Measurements from ENCODE around the gene AFAP1.

The AFAP1 gene

DNA sequence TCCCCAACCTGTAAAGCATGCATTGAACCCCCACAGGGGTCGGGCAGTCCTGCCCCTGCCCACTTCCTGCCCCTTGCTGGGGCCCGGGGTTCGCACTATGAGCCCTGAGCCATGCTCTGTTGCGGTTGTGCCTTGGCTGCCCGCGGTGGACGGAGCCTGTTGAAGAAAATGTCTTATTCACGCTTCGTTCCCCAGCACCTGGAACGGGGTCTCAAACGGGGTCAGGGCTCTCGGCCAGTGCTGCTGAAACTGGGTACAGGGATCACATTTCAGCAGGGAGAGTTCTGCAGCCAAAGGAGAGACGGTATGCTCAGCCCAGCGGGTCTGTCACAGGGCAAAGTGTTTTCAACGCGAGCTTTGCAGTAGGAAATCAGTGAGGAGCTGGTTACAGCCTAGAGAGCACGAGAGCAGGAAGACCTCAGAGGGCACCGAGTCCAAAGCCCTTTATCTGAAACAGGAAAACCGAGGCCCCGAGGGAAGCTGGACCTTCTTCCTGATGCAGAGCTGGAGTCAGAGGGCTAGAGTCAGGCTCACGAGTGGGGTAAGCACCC lies 46.3 kb upstream of the AFAP1 start:
- no peak overlapping the region for H2AFZ ChIP-seq (ENCODE audit: low read length)
- H3K9ac ChIP-seq (ENCODE audit: low read depth, low read length, poor library complexity, severe bottlenecking): no peak overlapping the region
- TF ChIP-seq EZH2phosphoT487 (IDR thresholded peaks at IDR 0.05; ENCODE audit: borderline replicate concordance) (no peak), CTCF (conservative IDR thresholded peaks at IDR 0.05; ENCODE audit: low read length) (no peak)
- no peaks in the 10 kb centered on the region for H3K27me3 ChIP-seq (ENCODE audit: insufficient read depth, low read length, poor library complexity, severe bottlenecking)
- no peak overlapping the region for H3K4me2 ChIP-seq (ENCODE audit: low read depth, low read length, poor library complexity, severe bottlenecking)
- no peaks in the 10 kb centered on the region for H3F3A ChIP-seq (ENCODE audit: low read depth)
- no peaks in the 10 kb centered on the region for H3K36me3 ChIP-seq (ENCODE audit: insufficient read depth, low read length)
- no peaks in the 10 kb centered on the region for H3K9me3 ChIP-seq (ENCODE audit: insufficient read depth, low read depth, low read length)
- no peaks in the 10 kb centered on the region for H3K9me2 ChIP-seq (replicated peaks; ENCODE audit: low read depth, low read length)
- no peak overlapping the region for H3K4me3 ChIP-seq (ENCODE audit: low read length, poor library complexity, severe bottlenecking)
- no peaks in the 10 kb centered on the region for H3K4me1 ChIP-seq (ENCODE audit: insufficient read depth, low read length, poor library complexity, severe bottlenecking)
- H3K79me2 ChIP-seq (ENCODE audit: insufficient read depth, low read length): no peaks in the 10 kb centered on the region
- no peaks in the 10 kb centered on the region for H4K20me1 ChIP-seq (ENCODE audit: insufficient read depth, low read length, poor library complexity, severe bottlenecking)

GRCh38 chr4:7985072-7985471 lies 45.4 kb upstream of the AFAP1 start:
- no peaks in the 10 kb centered on the region for H3K9me2 ChIP-seq (replicated peaks; ENCODE audit: low read depth, low read length)
- no peaks in the 10 kb centered on the region for H3K9me3 ChIP-seq (ENCODE audit: insufficient read depth, low read depth, low read length)
- H3K27me3 ChIP-seq (ENCODE audit: insufficient read depth, low read length, poor library complexity, severe bottlenecking): no peaks in the 10 kb centered on the region
- no peaks in the 10 kb centered on the region for H4K20me1 ChIP-seq (ENCODE audit: insufficient read depth, low read length, poor library complexity, severe bottlenecking)
- H3K79me2 ChIP-seq (ENCODE audit: insufficient read depth, low read length): no peaks in the 10 kb centered on the region
- no peak overlapping the region for H3K4me2 ChIP-seq (ENCODE audit: low read depth, low read length, poor library complexity, severe bottlenecking)
- no peak overlapping the region for H2AFZ ChIP-seq (ENCODE audit: low read length)
- no peak overlapping the region for H3K4me3 ChIP-seq (ENCODE audit: low read length, poor library complexity, severe bottlenecking)
- H3K4me1 ChIP-seq (ENCODE audit: insufficient read depth, low read length, poor library complexity, severe bottlenecking): no peaks in the 10 kb centered on the region
- TF ChIP-seq EZH2phosphoT487 (IDR thresholded peaks at IDR 0.05; ENCODE audit: borderline replicate concordance): no peak
- TF ChIP-seq CTCF (conservative IDR thresholded peaks at IDR 0.05; ENCODE audit: low read length): no peak
- no peak overlapping the region for H3K9ac ChIP-seq (ENCODE audit: low read depth, low read length, poor library complexity, severe bottlenecking)
- no peaks in the 10 kb centered on the region for H3F3A ChIP-seq (ENCODE audit: low read depth)
- no peaks in the 10 kb centered on the region for H3K36me3 ChIP-seq (ENCODE audit: insufficient read depth, low read length)

DNA sequence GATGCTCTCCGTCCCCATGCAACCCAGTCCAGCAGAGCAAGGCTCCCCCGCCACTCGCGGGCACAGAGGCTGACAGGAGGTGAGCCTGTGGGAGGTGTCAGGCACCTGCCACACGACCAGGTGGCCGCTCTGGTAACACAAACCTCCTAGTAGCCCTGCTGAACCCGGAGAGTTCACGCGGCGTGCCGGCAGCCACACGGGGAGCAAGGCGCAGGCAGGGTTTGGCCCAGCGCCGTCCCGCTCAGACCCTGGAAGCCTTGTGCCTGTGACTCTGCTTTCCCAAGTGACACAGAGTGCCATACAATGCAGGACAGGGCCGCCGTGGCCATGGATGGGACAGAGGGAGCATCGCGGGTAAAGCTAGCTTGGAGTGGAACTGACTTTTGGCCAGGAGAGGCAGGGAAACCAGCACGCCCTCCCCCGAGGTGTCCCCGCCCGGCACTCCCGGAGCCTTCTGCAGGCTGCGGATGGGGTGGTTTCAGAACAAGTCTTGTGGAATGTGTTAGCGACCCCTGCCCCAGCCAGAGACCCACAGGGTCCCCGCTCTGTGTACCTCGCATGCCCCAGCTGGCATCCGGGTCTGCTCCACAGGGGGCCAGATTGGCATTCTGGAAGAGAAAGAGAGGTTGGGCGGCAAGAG lies 44.7 kb upstream of the AFAP1 start:
- H3K79me2 ChIP-seq (ENCODE audit: insufficient read depth, low read length): no peaks in the 10 kb centered on the region
- no peak for TF ChIP-seq CTCF (conservative IDR thresholded peaks at IDR 0.05; ENCODE audit: low read length)
- TF ChIP-seq EZH2phosphoT487 (IDR thresholded peaks at IDR 0.05; ENCODE audit: borderline replicate concordance): no peak
- no peaks in the 10 kb centered on the region for H3K36me3 ChIP-seq (ENCODE audit: insufficient read depth, low read length)
- no peaks in the 10 kb centered on the region for H4K20me1 ChIP-seq (ENCODE audit: insufficient read depth, low read length, poor library complexity, severe bottlenecking)
- H3K9ac ChIP-seq (ENCODE audit: low read depth, low read length, poor library complexity, severe bottlenecking): no peak overlapping the region
- no peak overlapping the region for H3K4me2 ChIP-seq (ENCODE audit: low read depth, low read length, poor library complexity, severe bottlenecking)
- no peaks in the 10 kb centered on the region for H3K9me3 ChIP-seq (ENCODE audit: insufficient read depth, low read depth, low read length)
- no peaks in the 10 kb centered on the region for H3K27me3 ChIP-seq (ENCODE audit: insufficient read depth, low read length, poor library complexity, severe bottlenecking)
- no peaks in the 10 kb centered on the region for H3F3A ChIP-seq (ENCODE audit: low read depth)
- H2AFZ ChIP-seq (ENCODE audit: low read length): no peak overlapping the region
- H3K4me3 ChIP-seq (ENCODE audit: low read length, poor library complexity, severe bottlenecking): no peak overlapping the region
- H3K4me1 ChIP-seq (ENCODE audit: insufficient read depth, low read length, poor library complexity, severe bottlenecking): no peaks in the 10 kb centered on the region
- H3K9me2 ChIP-seq (replicated peaks; ENCODE audit: low read depth, low read length): no peaks in the 10 kb centered on the region

All from Loucy (cell line).